ENCODE data around the gene GIMAP5.

DNA sequence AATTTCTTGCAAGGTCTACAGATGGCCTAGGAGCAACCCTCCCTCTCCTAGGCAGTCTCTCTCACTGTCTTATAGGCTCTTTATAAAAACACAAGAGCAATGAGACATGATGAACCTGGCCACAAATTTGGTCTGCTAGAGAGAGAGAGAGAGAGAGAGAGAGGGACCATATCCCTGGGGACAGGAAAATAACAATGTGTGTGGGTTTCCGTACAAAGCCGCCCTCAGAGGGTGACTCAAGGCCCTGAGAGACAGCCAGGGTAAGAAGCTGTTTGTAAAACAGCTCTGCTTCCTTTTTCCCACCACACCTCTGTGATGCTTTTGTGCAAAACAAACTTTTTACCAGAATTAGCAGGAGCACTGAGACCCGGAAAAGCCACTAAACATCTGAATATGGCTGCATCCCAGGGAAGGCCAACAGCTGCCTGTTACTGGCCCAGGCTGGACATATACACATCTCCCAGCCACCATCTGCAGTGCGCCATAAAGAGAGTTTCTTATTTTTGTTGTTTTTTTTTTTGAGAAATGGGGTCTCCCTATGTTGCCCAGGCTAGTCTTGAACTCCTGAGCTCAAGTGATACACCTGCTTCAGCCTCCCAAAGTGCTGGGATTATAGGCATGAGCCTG, 18.4 kb downstream of the GIMAP5 start:
- TF ChIP-seq EP300 (IDR thresholded peaks at IDR 0.05) = no peak
- TF ChIP-seq, protein P1, sequence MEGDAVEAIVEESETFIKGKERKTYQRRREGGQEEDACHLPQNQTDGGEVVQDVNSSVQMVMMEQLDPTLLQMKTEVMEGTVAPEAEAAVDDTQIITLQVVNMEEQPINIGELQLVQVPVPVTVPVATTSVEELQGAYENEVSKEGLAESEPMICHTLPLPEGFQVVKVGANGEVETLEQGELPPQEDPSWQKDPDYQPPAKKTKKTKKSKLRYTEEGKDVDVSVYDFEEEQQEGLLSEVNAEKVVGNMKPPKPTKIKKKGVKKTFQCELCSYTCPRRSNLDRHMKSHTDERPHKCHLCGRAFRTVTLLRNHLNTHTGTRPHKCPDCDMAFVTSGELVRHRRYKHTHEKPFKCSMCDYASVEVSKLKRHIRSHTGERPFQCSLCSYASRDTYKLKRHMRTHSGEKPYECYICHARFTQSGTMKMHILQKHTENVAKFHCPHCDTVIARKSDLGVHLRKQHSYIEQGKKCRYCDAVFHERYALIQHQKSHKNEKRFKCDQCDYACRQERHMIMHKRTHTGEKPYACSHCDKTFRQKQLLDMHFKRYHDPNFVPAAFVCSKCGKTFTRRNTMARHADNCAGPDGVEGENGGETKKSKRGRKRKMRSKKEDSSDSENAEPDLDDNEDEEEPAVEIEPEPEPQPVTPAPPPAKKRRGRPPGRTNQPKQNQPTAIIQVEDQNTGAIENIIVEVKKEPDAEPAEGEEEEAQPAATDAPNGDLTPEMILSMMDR (IDR thresholded peaks at IDR 0.05) = no peak

Data from gastroesophageal sphincter (tissue), 3 donors.